Spleen (tissue), 7 donors: ENCODE results near the gene GPR139.

Source experiments
- POLR2A ChIP-seq, 3 donors: fragments of 450-650 bp; IDR thresholded peaks; one replicate each; pipeline ENCODE4 v1.5.1; 2017; ENCODE audit warnings: antibody characterized with exemption in 3 of 3, mild to moderate bottlenecking in 1 of 3
- TF ChIP-seq, protein P1 (sequence below), 11 experiments: fragments of 200-600 bp in 7 of 11; fragments of 450-650 bp in 4 of 11; sonication (generic) in 4 of 11; IDR thresholded peaks in 8 of 11; conservative IDR thresholded peaks in 3 of 11; 1 replicate in 7 of 11; 2 replicates in 4 of 11; pipeline versions ENCODE4 v1.4.0 to v1.8.0; 2016 to 2021; ENCODE audit warnings: antibody characterized with exemption in 11 of 11, inconsistent platforms in 4 of 11, mild to moderate bottlenecking in 1 of 11
- donor health status: DM: no; HTN: no; CAD: no; lungs with moderate emphysema.
- donor health status: DM: no; HTN: no; CAD: no.
- donor health status: DM: no; HTN: no; CAD: no.

DNA sequence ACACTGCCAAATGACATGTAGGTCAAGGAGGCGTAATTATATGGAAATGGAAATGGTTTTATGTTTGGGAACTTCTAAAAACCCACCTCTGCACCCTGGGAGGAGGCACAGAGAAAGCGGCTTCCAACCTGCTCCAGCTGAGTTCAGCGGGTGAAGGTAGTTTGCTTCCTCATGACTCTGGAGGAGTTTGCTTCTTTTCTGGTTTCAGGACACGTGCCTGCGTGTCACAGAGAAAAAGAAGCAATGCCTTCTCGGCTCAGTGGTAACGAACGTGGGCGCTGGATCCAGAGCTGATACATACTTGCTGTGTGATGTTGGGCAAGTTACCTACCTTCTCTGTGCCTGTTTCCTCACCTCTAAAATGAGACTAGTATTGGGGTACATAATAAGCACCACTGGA is 22.1 kb downstream of the GPR139 start:
- TF ChIP-seq, protein P1, sequence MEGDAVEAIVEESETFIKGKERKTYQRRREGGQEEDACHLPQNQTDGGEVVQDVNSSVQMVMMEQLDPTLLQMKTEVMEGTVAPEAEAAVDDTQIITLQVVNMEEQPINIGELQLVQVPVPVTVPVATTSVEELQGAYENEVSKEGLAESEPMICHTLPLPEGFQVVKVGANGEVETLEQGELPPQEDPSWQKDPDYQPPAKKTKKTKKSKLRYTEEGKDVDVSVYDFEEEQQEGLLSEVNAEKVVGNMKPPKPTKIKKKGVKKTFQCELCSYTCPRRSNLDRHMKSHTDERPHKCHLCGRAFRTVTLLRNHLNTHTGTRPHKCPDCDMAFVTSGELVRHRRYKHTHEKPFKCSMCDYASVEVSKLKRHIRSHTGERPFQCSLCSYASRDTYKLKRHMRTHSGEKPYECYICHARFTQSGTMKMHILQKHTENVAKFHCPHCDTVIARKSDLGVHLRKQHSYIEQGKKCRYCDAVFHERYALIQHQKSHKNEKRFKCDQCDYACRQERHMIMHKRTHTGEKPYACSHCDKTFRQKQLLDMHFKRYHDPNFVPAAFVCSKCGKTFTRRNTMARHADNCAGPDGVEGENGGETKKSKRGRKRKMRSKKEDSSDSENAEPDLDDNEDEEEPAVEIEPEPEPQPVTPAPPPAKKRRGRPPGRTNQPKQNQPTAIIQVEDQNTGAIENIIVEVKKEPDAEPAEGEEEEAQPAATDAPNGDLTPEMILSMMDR (IDR thresholded peaks at IDR 0.05 in 8 of 11, conservative IDR thresholded peaks at IDR 0.05 in 3 of 11) = no peak
- TF ChIP-seq POLR2A (IDR thresholded peaks at IDR 0.05) = no peak
